SK-N-SH treated with all-trans-retinoic acid at 6 μM for 48 hours (cell line): ENCODE results near the gene ARMC7.

Experiments used
- ATAC-seq: fragments of 200-7000 bp; cut with Tn5 transposase; 3 replicates; pipeline ENCODE4 v1.9.1; 2020; ENCODE audit warnings: mild to moderate bottlenecking, moderate library complexity
- ARNTL ChIP-seq: fragments of 450-650 bp; formaldehyde crosslinking; IDR thresholded peaks from 2 replicates; pipeline ENCODE4 v1.5.0; 2020; ENCODE audit warnings: low read depth, mild to moderate bottlenecking, moderate library complexity, borderline replicate concordance
- BACH2 ChIP-seq: fragments of 250-450 bp; sonication (Bioruptor Pico); IDR thresholded peaks from 2 replicates; pipeline ENCODE4 v1.9.0; 2021; ENCODE audit warnings: mild to moderate bottlenecking, borderline replicate concordance
- CREB5 ChIP-seq: fragments of 250-450 bp; sonication (Bioruptor Pico); IDR thresholded peaks from 2 replicates; pipeline ENCODE4 v1.5.1; 2020; ENCODE audit warnings: low read depth, mild to moderate bottlenecking, moderate library complexity
- CSDC2 ChIP-seq: fragments of 250-450 bp; sonication (Bioruptor Pico); IDR thresholded peaks from 2 replicates; pipeline ENCODE4 v1.5.0; 2020; ENCODE audit warnings: mild to moderate bottlenecking, moderate library complexity
- CSRNP3 ChIP-seq: fragments of 250-450 bp; sonication (Bioruptor Pico); IDR thresholded peaks from 2 replicates; pipeline ENCODE4 v1.5.1; 2021; ENCODE audit warnings: mild to moderate bottlenecking, moderate library complexity
- ESRRG ChIP-seq: fragments of 250-450 bp; sonication (Bioruptor Pico); IDR thresholded peaks from 2 replicates; pipeline ENCODE4 v1.6.1; 2021; ENCODE audit warnings: mild to moderate bottlenecking
- GLIS3 ChIP-seq: fragments of 250-450 bp; sonication (Bioruptor Pico); IDR thresholded peaks from 2 replicates; pipeline ENCODE4 v1.5.0; 2020; ENCODE audit warnings: mild to moderate bottlenecking, moderate library complexity
- ISL1 ChIP-seq: fragments of 250-450 bp; sonication (Bioruptor Pico); IDR thresholded peaks from 2 replicates; pipeline ENCODE4 v2.1.2; 2022; ENCODE audit warnings: mild to moderate bottlenecking, moderate library complexity
- OSR1 ChIP-seq: fragments of 250-450 bp; sonication (Bioruptor Pico); IDR thresholded peaks from 2 replicates; pipeline ENCODE4 v1.8.0; 2022; ENCODE audit warnings: moderate library complexity, mild to moderate bottlenecking, inconsistent platforms
- PATZ1 ChIP-seq: fragments of 250-450 bp; sonication (Bioruptor Pico); IDR thresholded peaks from 2 replicates; pipeline ENCODE4 v1.8.0; 2020; ENCODE audit warnings: mild to moderate bottlenecking, moderate library complexity, borderline replicate concordance
- POU6F1 ChIP-seq: fragments of 250-450 bp; sonication (Bioruptor Pico); IDR thresholded peaks from 2 replicates; pipeline ENCODE4 v1.8.0; 2021; ENCODE audit warnings: low read depth, mild to moderate bottlenecking, moderate library complexity, borderline replicate concordance
- PPARA ChIP-seq: fragments of 250-450 bp; sonication (Bioruptor Pico); IDR thresholded peaks from 2 replicates; pipeline ENCODE4 v1.5.0; 2020; ENCODE audit warnings: mild to moderate bottlenecking, borderline replicate concordance
- RARB ChIP-seq: fragments of 250-450 bp; sonication (Bioruptor Pico); IDR thresholded peaks from 2 replicates; pipeline ENCODE4 v1.8.0; 2021; ENCODE audit warnings: mild to moderate bottlenecking, moderate library complexity
- TCF4 ChIP-seq: fragments of 250-450 bp; sonication (Bioruptor Pico); IDR thresholded peaks from 2 replicates; pipeline ENCODE4 v1.8.0; 2021; ENCODE audit warnings: mild to moderate bottlenecking, moderate library complexity, borderline replicate concordance
- TSHZ2 ChIP-seq: fragments of 250-450 bp; sonication (Bioruptor Pico); IDR thresholded peaks from 2 replicates; pipeline ENCODE4 v1.5.0; 2020; ENCODE audit warnings: mild to moderate bottlenecking, moderate library complexity
- ZC3H10 ChIP-seq: fragments of 250-450 bp; sonication (Bioruptor Pico); IDR thresholded peaks from 2 replicates; pipeline ENCODE4 v1.5.1; 2021; ENCODE audit warnings: mild to moderate bottlenecking, moderate library complexity
- ZFP30 ChIP-seq: fragments of 450-650 bp; formaldehyde crosslinking; IDR thresholded peaks from 2 replicates; pipeline ENCODE4 v1.5.0; 2022; ENCODE audit warnings: mild to moderate bottlenecking, moderate library complexity
- ZNF565 ChIP-seq: fragments of 450-650 bp; formaldehyde crosslinking; conservative IDR thresholded peaks from 2 replicates; pipeline ENCODE4 v1.5.0; 2020; ENCODE audit warnings: low read depth, mild to moderate bottlenecking, moderate library complexity
- ZNF8 ChIP-seq: fragments of 450-650 bp; formaldehyde crosslinking; IDR thresholded peaks from 2 replicates; pipeline ENCODE4 v1.5.0; 2020; ENCODE audit warnings: mild to moderate bottlenecking, moderate library complexity

Gene ARMC7

GRCh38 chr17:75114552-75115314, 5.0 kb downstream of the ARMC7 start:
- TF ChIP-seq ZNF565 (CRISPR knock-in tag) (no peak), CSDC2 (CRISPR knock-in tag) (no peak), PATZ1 (CRISPR knock-in tag) (no peak)
- ATAC-seq = no peak

- ATAC-seq = no peak
- TF ChIP-seq PATZ1 (CRISPR knock-in tag) = no peak
- TF ChIP-seq ESRRG (CRISPR knock-in tag) = no peak
- no peak for TF ChIP-seq BACH2 (CRISPR knock-in tag)
- no peak for TF ChIP-seq ARNTL (CRISPR knock-in tag)
- TF ChIP-seq ZNF8 (CRISPR knock-in tag) = no peak
- no peak for TF ChIP-seq GLIS3 (CRISPR knock-in tag)
- no peak for TF ChIP-seq PPARA
- TF ChIP-seq CREB5 (CRISPR knock-in tag) = no peak
- no peak for TF ChIP-seq ISL1 (CRISPR knock-in tag)
- TF ChIP-seq RARB (CRISPR knock-in tag) = no peak
- no peak for TF ChIP-seq POU6F1
These were observed 5.8 kb downstream of the ARMC7 start for GRCh38 chr17:75115555-75115954.

GRCh38 chr17:75116737-75117136, 7.0 kb downstream of the ARMC7 start:
- no peak for TF ChIP-seq CSRNP3 (CRISPR knock-in tag)
- no peak for TF ChIP-seq TSHZ2 (CRISPR knock-in tag)
- no peak for TF ChIP-seq PPARA
- no peak for TF ChIP-seq OSR1
- TF ChIP-seq GLIS3 (CRISPR knock-in tag) = no peak
- TF ChIP-seq TCF4 (CRISPR knock-in tag) = no peak
- TF ChIP-seq PATZ1 (CRISPR knock-in tag) = no peak
- no peak for TF ChIP-seq ZC3H10 (CRISPR knock-in tag)
- no peak for TF ChIP-seq CREB5 (CRISPR knock-in tag)
- TF ChIP-seq ISL1 (CRISPR knock-in tag) = no peak
- no peak for TF ChIP-seq POU6F1
- no peak for TF ChIP-seq ZFP30 (CRISPR knock-in tag)
- TF ChIP-seq BACH2 (CRISPR knock-in tag) = no peak
- TF ChIP-seq ARNTL (CRISPR knock-in tag) = no peak
- TF ChIP-seq, all 23 proteins: peak for 0
- no peak for ATAC-seq
